Left lung (tissue), 10 donors: ENCODE data around the gene CTIF. TPM values are rescaled to one million over a fixed set of nuclear protein-coding genes. Genes with fewer than 3 reads are reported as not detected.

ENCODE experiments used
- ATAC-seq: fragments of 200-7000 bp; cut with Tn5 transposase; one replicate; pipeline ENCODE4 v1.9.1; 2020; ENCODE audit warnings: moderate library complexity
- DNase-seq, 4 donors: peaks; one replicate each; pipeline ENCODE4 v3.0.0-alpha.2; 2013 to 2020
- H3K27ac ChIP-seq, 2 donors: fragments of 200-600 bp; sonication (generic) in 1 of 2; one replicate each; pipeline versions ENCODE4 v1.5.0 to v1.8.0; 2020 to 2021
- H3K27me3 ChIP-seq, 2 donors: fragments of 200-600 bp; sonication (generic) in 1 of 2; one replicate each; pipeline versions ENCODE4 v1.5.0 to v1.8.0; 2020 to 2021
- H3K36me3 ChIP-seq, 2 donors: fragments of 200-600 bp; sonication (generic) in 1 of 2; one replicate each; pipeline versions ENCODE4 v1.5.0 to v1.8.0; 2020 to 2021
- H3K4me1 ChIP-seq, 2 donors: fragments of 200-600 bp; one replicate each; pipeline ENCODE4 v1.8.0; 2021
- H3K4me3 ChIP-seq, 2 donors: fragments of 200-600 bp; sonication (generic) in 1 of 2; one replicate each; pipeline versions ENCODE4 v1.5.0 to v1.8.0; 2020 to 2021; ENCODE audit warnings: mild to moderate bottlenecking in 1 of 2
- H3K9me3 ChIP-seq, 2 donors: fragments of 200-600 bp; sonication (generic) in 1 of 2; one replicate each; pipeline versions ENCODE4 v1.5.0 to v1.8.0; 2020 to 2021
- CTCF ChIP-seq, 2 donors: fragments of 200-600 bp; sonication (generic) in 1 of 2; IDR thresholded peaks; one replicate each; pipeline versions ENCODE4 v1.5.0 to v1.8.0; 2021; ENCODE audit warnings: antibody characterized with exemption in 2 of 2
- intact Hi-C, 2 donors: fragments of 100-400 bp; cut with DNase I; formaldehyde crosslinking; loops; one replicate each; pipeline versions ENCODE4 v1.11.2 to v1.14.2; 2022
- polyA plus RNA-seq, 6 donors: library from polyadenylated mRNA; unstranded; fragments of 120-200 nt; gene quantifications; one replicate each; pipeline ENCODE4 v1.2.1, GENCODE V29; 2013; ENCODE audit not compliant: insufficient read length in 6 of 6
- total RNA-seq, 2 donors: library from RNA; stranded (reverse); fragmentation: NEBNext Ultra II Directional; extraction: Animal tissue kit (Norgen Biotek cat#: 25700); gene quantifications; one replicate each; pipeline ENCODE4 v1.2.1, GENCODE V29; 2021
- donor health status: DM: no; HTN: yes; CAD: no.
- donor health status: DM: no; HTN: no; CAD: no.

CTIF gene
- total and polyA plus RNA-seq, 8 donors: 24.9 to 46.1 (median 34.9) TPM

- H3K27me3 ChIP-seq: no peaks in the 10 kb centered on the region
- DNase-seq (peak in 1 of 4 donors; percentile 80), ATAC-seq (peak; percentile 81)
- intact Hi-C loops: no loop called here
- peaks cover 0 to 3% of the 10 kb centered on the region in 2 donors for H3K36me3 ChIP-seq
- no peak for TF ChIP-seq CTCF (IDR thresholded peaks at IDR 0.05)
- H3K4me3 ChIP-seq: no peak overlapping the region
- peaks cover 0 to 2% of the 10 kb centered on the region in 2 donors for H3K4me1 ChIP-seq
- no peak overlapping the region for H3K27ac ChIP-seq
- H3K9me3 ChIP-seq: peaks cover 0 to 3% of the 10 kb centered on the region in 2 donors
Observed at GRCh38 chr18:48728204-48728833, 189.5 kb downstream of the CTIF start.

- H3K4me1 ChIP-seq: peaks cover 0 to 9% of the 10 kb centered on the region in 2 donors
- no peak overlapping the region for H3K27ac ChIP-seq
- H3K36me3 ChIP-seq: peaks cover 0 to 3% of the 10 kb centered on the region in 2 donors
- TF ChIP-seq CTCF (IDR thresholded peaks at IDR 0.05): no peak
- no peak for DNase-seq
- intact Hi-C loops: no loop called here
- H3K4me3 ChIP-seq: no peak overlapping the region
- ATAC-seq: no peak
- peaks cover 0 to 3% of the 10 kb centered on the region in 2 donors for H3K9me3 ChIP-seq
- H3K27me3 ChIP-seq: no peaks in the 10 kb centered on the region
Observed at GRCh38 chr18:48729404-48729803, 190.6 kb downstream of the CTIF start.

GRCh38 chr18:48730010-48730409, 191.2 kb downstream of the CTIF start:
- Histone ChIP-seq H3K4me1 (peaks cover 0 to 9% of the 10 kb centered on the region in 2 donors), H3K9me3 (peaks cover 0 to 3% of the 10 kb centered on the region in 2 donors), H3K4me3 (no peak overlapping the region), H3K27ac (no peak overlapping the region), H3K27me3 (no peaks in the 10 kb centered on the region), H3K36me3 (peaks cover 0 to 3% of the 10 kb centered on the region in 2 donors)
- TF ChIP-seq CTCF (IDR thresholded peaks at IDR 0.05): no peak
- no peak for DNase-seq
- ATAC-seq: no peak
- intact Hi-C loops: no loop called here

GRCh38 chr18:48732767-48733424, 194.1 kb downstream of the CTIF start:
- H3K9me3 ChIP-seq: no peaks in the 10 kb centered on the region
- DNase-seq (no peak), ATAC-seq (no peak)
- no peak overlapping the region for H3K4me3 ChIP-seq
- peaks cover 0 to 9% of the 10 kb centered on the region in 2 donors for H3K4me1 ChIP-seq
- H3K27ac ChIP-seq: no peak overlapping the region
- no peaks in the 10 kb centered on the region for H3K27me3 ChIP-seq
- intact Hi-C loops: no loop called here
- no peak for TF ChIP-seq CTCF (IDR thresholded peaks at IDR 0.05)
- H3K36me3 ChIP-seq: peaks cover 0 to 3% of the 10 kb centered on the region in 2 donors

- no peak for TF ChIP-seq CTCF (IDR thresholded peaks at IDR 0.05)
- ATAC-seq: no peak
Observed at GRCh38 chr18:48733643-48734253, 194.9 kb downstream of the CTIF start.

More at GRCh38 chr18:48733643-48734253, 194.9 kb downstream of the CTIF start:
- H3K4me3 ChIP-seq: no peak overlapping the region
- no peaks in the 10 kb centered on the region for H3K9me3 ChIP-seq
- no peak for DNase-seq
- intact Hi-C loops: no loop called here
- H3K4me1 ChIP-seq: peaks cover 0 to 9% of the 10 kb centered on the region in 2 donors
- H3K27me3 ChIP-seq: no peaks in the 10 kb centered on the region
- H3K36me3 ChIP-seq: peaks cover 0 to 3% of the 10 kb centered on the region in 2 donors
- no peak overlapping the region for H3K27ac ChIP-seq
